Measurements from ENCODE around the gene CDC37. TPM values are rescaled to one million over a fixed set of nuclear protein-coding genes. Genes with fewer than 3 reads are reported as not detected.
"Not testable (repeated sequence)": the region's sequence is repeated elsewhere in the genome, so short reads cannot be mapped to it uniquely, and the experiment has no call there.

CDC37 gene
- total RNA-seq, 1 donor from 2014 or later, result 138 TPM

DNA sequence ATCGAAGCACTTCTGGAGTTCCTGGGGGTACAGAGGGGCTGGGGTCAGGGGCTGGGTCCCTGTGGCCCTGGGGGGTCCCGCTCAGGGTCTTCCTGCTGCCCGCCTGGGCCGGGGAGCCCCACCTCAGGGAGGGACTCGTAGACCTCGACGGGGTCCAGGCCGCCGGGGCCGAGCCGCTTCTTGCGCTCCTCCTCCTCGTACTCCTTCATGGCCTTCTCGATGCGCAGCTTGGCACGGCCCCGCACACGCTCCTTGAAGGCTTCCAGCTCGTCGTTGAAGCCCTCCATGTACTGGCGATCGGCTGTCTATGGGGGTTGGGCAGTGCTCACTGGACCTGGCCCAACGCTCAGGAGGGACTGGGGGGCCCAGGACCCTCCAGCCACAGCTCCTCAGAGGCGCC lies 10.2 kb downstream of the CDC37 start:
- DNase-seq, result no peak

GRCh38 chr19:10392120-10392519 lies 11.2 kb downstream of the CDC37 start:
- DNase-seq, result no peak

DNA sequence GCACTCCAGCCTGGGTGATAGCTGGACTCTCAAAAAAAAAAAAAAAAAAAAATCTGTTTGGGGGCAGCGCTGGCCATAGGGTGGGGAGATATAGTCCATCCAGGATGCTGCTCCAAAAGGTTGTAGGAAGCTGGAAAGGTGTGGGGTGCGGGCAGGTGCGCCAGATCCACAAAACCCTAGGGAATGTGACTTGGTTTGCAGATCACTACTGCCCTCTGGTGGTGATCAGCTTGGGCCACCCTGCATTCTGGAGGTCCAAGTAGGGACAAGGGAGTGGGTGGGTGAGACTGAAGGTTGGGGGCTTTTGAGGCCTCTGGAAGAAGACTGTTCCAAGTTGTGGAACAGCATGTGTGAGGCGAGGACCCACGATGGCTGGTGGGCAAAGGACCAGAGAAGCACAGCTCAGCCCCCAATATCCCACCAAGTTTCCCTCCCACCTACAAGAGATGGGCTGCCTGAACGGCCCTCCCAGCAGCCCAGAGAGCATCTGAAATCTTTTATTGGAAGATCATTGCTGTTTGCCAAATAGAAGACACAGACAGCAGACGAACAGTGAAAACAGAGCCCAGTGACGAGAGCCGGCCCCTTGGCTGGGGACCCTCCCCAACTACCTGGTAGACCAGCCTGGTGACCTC lies 12.6 kb downstream of the CDC37 start:
- DNase-seq, result peak; percentile 72

DNA sequence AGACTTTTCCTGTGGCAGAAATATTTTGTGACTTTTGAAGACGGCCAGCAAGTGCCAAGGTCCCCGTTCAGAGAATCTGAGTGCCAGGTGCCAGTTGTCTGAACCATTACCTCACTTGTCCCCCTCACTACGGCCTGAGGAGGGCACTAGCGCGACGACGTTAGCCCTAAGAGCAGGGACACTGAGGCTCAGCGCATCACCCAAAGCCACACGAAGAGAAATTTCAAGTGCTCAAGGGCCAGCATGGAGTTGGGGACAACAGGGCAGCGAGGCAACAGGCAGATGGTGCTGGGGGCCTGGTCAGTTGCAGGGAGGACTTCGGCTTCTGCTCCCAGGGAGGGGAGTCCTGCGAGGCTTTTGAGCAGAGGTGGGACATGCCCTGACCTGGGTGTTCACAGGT lies 13.5 kb downstream of the CDC37 start:
- no peak for DNase-seq

DNA sequence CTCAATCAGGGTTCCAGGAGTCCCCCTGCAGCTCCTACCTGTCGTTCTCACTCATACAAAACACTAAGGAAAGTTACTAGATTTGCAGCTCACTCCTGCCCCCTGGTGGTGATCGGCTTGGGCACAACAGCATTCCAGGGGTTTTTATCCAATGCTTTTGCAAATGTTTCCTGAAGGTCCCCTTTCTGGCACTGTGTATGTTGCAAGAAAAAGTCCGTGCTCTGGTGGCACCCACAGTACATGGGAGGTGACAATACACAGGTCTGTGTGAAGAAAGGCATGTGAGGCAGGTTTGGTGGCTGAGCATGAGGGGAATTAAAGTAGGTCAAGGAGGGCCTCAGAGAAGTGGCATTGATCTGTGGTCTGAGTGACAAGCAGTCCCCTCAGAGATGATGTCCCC lies 14.4 kb downstream of the CDC37 start:
- DNase-seq, result peak; percentile 94

GRCh38 chr19:10384580-10384979 lies 18.8 kb downstream of the CDC37 start:
- DNase-seq, result no peak

GRCh38 chr19:10383223-10383499 lies 20.2 kb downstream of the CDC37 start:
- DNase-seq, result not testable (repeated sequence)

- peak; percentile 100 for DNase-seq
Measured at GRCh38 chr19:10380313-10381102, 22.8 kb downstream of the CDC37 start, which contains the start of gene TYK2. TSS of gene TYK2 (minus strand) at chr19:10380572. CDS start at chr19:10378406, 2,166 bp downstream.

GRCh38 chr19:10379880-10380312 lies 23.4 kb downstream of the CDC37 start:
- no peak for DNase-seq

DNA sequence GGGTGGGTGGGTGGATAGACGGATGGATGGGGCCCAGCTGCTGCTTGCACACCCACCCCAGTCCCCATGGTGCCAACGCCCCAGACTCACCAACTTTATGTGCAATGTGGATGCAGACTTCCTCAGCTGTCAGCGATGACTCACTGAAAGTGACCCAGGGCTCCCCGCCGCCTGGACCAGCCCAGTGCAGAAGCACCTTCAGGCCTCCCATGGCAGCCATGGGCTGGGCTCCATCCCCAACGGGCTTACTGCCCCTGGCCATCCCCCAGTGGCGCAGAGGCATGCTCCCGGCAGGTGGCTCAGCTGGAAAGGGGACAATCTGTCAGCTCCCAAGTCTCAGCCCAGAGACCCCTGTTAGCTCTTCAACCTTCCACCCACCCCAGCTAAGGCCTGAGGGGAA lies 25.2 kb downstream of the CDC37 start:
- no peak for DNase-seq

DNA sequence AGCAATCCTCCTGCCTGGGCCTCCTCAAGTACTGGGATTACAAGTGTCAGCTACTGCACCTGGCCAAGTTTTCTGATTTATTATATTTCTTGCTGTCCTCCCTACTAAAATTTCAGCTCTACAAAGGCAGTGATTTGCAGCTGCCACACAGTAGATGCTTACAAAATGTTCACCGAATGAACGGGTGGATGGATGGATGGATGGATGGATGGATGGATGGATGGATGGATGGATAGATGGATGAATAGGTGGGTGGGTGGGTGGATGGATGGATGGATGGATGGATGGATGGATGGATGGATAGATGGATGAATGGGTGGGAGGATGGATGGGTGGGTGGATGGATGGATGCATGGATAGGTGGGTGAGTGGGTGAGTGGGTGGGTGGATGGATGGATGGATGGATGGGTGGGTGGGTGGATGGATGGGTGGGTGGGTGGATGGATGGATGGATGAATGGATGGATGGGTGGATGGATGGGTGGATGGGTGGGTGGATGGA lies 26.2 kb downstream of the CDC37 start:
- not testable (repeated sequence) for DNase-seq

GRCh38 chr19:10374931-10375330 lies 28.4 kb downstream of the CDC37 start:
- no peak for DNase-seq

- no peak for DNase-seq
Measured at GRCh38 chr19:10372690-10373089, 30.7 kb downstream of the CDC37 start.

DNA sequence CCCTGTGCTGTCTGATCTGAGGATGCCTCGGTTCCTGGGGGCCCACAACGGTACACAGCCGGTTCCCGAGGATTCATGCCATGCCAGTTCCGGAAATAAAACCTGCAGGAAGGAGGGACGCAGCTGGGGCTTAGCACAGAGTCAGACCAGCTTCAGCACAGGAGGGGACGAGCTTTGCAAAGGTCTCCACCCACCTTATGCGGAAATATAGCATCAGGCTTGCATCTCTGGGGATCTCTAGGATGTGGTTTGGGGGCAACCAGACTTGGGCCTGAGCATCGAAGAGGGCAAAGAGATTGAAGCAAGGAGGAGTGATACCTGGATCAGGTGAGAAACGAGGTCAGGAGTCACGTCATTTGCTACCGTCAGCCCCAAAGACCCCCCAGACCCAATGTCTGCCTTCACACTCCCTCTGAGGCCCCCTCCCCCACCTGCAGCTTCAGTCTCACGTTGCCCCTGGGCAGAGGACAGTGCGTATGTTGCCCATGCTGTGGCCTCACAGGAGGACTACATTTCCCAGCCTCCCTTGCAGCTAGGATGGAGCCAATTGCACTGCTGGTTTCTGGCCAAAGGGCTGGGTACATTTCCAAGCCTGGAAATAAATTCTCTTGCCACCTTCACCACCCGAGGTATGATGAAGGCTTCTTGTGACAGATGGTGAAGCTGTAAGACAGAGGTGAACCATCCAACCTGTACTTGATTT lies 35.1 kb downstream of the CDC37 start:
- DNase-seq, result no peak

DNA sequence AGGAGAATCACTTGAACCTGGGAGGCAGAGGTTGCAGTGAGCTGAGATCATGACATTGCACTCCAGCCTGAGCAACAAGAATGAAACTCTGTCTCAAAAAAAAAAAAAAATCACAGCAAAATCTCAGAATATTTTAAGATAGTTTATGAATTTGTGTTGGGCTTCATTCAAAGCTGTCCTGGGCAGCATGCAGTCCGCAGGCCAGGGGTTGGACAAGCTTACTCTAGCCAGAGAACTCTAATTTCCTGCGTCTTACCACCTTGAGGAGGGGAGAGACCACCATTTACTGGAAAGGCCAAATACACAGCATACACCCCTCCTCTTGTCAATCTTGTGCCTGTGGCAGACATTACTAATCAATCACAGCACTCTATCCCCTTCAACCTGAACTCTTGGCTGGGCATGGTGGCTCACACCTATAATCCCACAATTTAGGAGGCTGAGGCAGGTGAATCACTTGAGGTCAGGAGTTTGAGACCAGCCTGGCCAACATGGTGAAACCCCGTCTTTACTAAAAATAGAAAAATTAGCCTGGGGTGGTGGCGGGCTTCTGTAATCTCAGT lies 36.3 kb downstream of the CDC37 start:
- DNase-seq, result not testable (repeated sequence)

GRCh38 chr19:10365518-10365917 lies 37.8 kb downstream of the CDC37 start:
- no peak for DNase-seq

- no peak for DNase-seq
Measured at GRCh38 chr19:10364644-10365043, 38.7 kb downstream of the CDC37 start.

- DNase-seq, result no peak
Measured at GRCh38 chr19:10363789-10364281, 39.5 kb downstream of the CDC37 start.

GRCh38 chr19:10362259-10362658 lies 41.1 kb downstream of the CDC37 start:
- no peak for DNase-seq

GRCh38 chr19:10361569-10362011 lies 41.8 kb downstream of the CDC37 start:
- DNase-seq, result no peak

GRCh38 chr19:10356431-10356830 lies 46.9 kb downstream of the CDC37 start:
- no peak for DNase-seq

- DNase-seq, result peak; percentile 75
Measured at GRCh38 chr19:10353793-10354391, 49.5 kb downstream of the CDC37 start.

All from tongue (tissue), 2 donors.